ENCODE data around the gene GADD45B. TPM values are rescaled to one million over a fixed set of nuclear protein-coding genes. Genes with fewer than 3 reads are reported as not detected.

The GADD45B gene
- total RNA-seq, 2 donors from 2014 or later = 60.9 to 94.1 TPM

- H3K27ac Mint-ChIP-seq = peak overlapping the region in 1 of 2 donors; percentile 7
- H3K36me3 Mint-ChIP-seq = no peaks in the 10 kb centered on the region
- no peaks in the 10 kb centered on the region for H3K9me3 Mint-ChIP-seq
- ATAC-seq = no peak
- no peak for DNase-seq (ENCODE audit: low spot score in 2 of 2)
Observed at GRCh38 chr19:2440515-2440914, 35.4 kb upstream of the GADD45B start.

GRCh38 chr19:2441096-2441752, 34.7 kb upstream of the GADD45B start:
- no peak overlapping the region for H3K27ac Mint-ChIP-seq
- H3K9me3 Mint-ChIP-seq = no peaks in the 10 kb centered on the region
- ATAC-seq = no peak
- no peak for DNase-seq (ENCODE audit: low spot score in 2 of 2)
- H3K36me3 Mint-ChIP-seq = no peaks in the 10 kb centered on the region

- DNase-seq (ENCODE audit: low spot score in 2 of 2) (no peak), ATAC-seq (no peak)
- Mint-ChIP-seq H3K36me3 (peaks cover 0 to 5% of the 10 kb centered on the region in 2 donors), H3K27ac (no peak overlapping the region), H3K9me3 (no peaks in the 10 kb centered on the region)
Observed at GRCh38 chr19:2443116-2443784, 32.7 kb upstream of the GADD45B start.

DNA sequence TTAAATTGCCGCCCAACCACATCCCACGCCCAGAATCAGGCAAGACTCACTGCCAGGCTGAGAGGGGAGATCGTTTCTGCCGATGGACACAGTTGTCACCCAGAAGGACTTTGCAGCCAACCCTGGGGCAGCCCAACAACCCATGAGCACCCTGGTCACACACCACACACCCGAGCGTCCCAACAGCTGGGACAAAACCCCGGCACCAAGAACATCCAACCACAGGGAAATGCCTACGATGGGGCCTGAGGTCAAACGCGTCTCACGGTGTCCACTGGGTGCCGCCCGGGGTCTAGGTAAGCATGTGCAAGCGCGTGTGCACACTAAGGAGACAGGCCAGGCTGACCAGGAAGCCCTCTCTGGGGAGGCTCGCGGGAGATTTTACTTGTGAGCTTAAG, 32.1 kb upstream of the GADD45B start:
- Mint-ChIP-seq H3K36me3 (peaks cover 0 to 5% of the 10 kb centered on the region in 2 donors), H3K27ac (no peak overlapping the region), H3K9me3 (no peaks in the 10 kb centered on the region)
- DNase-seq (ENCODE audit: low spot score in 2 of 2) (no peak), ATAC-seq (no peak)

GRCh38 chr19:2444251-2445002, 31.5 kb upstream of the GADD45B start:
- no peak overlapping the region for H3K27ac Mint-ChIP-seq
- H3K9me3 Mint-ChIP-seq = no peaks in the 10 kb centered on the region
- ATAC-seq (no peak), DNase-seq (ENCODE audit: low spot score in 2 of 2) (no peak)
- H3K36me3 Mint-ChIP-seq = peaks cover 0 to 5% of the 10 kb centered on the region in 2 donors

DNA sequence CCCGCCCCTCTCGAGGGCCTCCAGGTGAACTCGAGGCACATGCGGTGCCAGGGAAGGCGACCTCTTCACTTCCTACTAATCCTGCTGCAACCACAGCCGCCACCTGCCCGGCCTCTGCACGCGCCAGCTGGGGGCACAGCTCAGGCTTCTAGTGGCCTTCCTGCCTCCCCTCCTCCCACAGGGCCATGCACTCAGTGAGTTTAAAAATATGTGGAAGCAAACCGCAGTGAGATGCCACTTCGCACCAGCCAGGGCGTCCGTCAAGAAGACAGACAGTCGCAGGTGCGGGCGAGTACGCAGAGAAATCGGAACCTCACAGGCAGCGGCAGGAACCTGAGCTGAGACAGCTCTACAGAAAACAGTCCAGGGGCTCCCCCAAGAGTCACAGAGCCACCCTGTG, 29.5 kb upstream of the GADD45B start:
- no peak for DNase-seq (ENCODE audit: low spot score in 2 of 2)
- peak; percentile 31 to 77 for ATAC-seq
- H3K9me3 Mint-ChIP-seq = no peaks in the 10 kb centered on the region
- H3K36me3 Mint-ChIP-seq = peaks cover 0 to 9% of the 10 kb centered on the region in 2 donors
- peak overlapping the region; percentile 66 to 89 for H3K27ac Mint-ChIP-seq

DNA sequence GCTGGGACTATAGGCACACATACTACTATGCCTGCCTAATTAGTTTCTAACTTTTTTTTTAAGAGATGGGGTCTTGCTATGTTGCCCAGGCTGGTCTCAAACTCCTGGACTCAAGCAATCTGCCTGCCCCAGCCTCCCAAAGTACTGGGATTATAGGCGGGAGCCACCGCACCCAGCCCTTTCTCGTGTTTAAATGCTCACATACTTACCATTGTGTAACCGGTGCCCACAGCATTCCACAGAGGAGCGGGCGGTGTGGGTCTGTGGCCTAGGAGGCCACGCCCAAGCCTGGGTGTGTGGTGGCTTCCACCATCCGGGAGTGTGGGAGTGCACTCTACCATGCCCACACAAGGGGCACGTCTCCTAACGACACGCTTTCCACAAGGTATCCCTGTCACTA, 26.9 kb upstream of the GADD45B start:
- H3K36me3 Mint-ChIP-seq = peaks cover 0 to 9% of the 10 kb centered on the region in 2 donors
- no peak overlapping the region for H3K27ac Mint-ChIP-seq
- no peaks in the 10 kb centered on the region for H3K9me3 Mint-ChIP-seq
- DNase-seq (ENCODE audit: low spot score in 2 of 2) (no peak), ATAC-seq (no peak)

- ATAC-seq (no peak), DNase-seq (ENCODE audit: low spot score in 2 of 2) (no peak)
- Mint-ChIP-seq H3K9me3 (no peaks in the 10 kb centered on the region), H3K27ac (no peak overlapping the region), H3K36me3 (peaks cover 0 to 9% of the 10 kb centered on the region in 2 donors)
Observed at GRCh38 chr19:2451138-2451537, 24.8 kb upstream of the GADD45B start.

DNA sequence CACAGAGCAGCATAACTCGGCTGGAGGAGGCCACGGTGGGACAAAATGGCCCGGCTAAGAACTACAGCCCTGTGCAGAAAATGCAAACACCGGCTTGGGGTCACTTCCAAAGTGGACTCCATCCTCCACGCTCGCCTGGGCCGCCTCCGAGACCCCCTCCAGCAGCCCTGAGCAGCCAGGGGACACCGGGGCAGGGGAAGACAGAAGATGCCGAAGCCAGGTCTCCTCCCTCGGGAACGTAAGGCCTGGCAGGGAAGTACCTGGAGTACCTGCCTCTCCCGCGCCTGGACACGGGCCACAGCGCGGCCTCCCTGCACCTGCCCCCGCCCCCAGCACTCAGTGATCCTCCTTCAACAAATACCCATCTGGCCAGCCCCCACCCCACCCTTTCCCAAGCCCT, 24.2 kb upstream of the GADD45B start:
- H3K36me3 Mint-ChIP-seq = peaks cover 0 to 5% of the 10 kb centered on the region in 2 donors
- no peaks in the 10 kb centered on the region for H3K9me3 Mint-ChIP-seq
- H3K27ac Mint-ChIP-seq = no peak overlapping the region
- no peak for DNase-seq (ENCODE audit: low spot score in 2 of 2)
- no peak for ATAC-seq

GRCh38 chr19:2453431-2454025, 22.4 kb upstream of the GADD45B start:
- ATAC-seq (no peak), DNase-seq (ENCODE audit: low spot score in 2 of 2) (no peak)
- Mint-ChIP-seq H3K27ac (no peak overlapping the region), H3K9me3 (no peaks in the 10 kb centered on the region), H3K36me3 (peaks cover 4 to 14% of the 10 kb centered on the region in 2 donors)

- Mint-ChIP-seq H3K27ac (peak overlapping the region in 1 of 2 donors; percentile 74), H3K36me3 (peaks cover 4 to 14% of the 10 kb centered on the region in 2 donors), H3K9me3 (no peaks in the 10 kb centered on the region)
- ATAC-seq = no peak
- DNase-seq (ENCODE audit: low spot score in 2 of 2) = no peak
Observed at GRCh38 chr19:2454199-2454961, 21.5 kb upstream of the GADD45B start.

DNA sequence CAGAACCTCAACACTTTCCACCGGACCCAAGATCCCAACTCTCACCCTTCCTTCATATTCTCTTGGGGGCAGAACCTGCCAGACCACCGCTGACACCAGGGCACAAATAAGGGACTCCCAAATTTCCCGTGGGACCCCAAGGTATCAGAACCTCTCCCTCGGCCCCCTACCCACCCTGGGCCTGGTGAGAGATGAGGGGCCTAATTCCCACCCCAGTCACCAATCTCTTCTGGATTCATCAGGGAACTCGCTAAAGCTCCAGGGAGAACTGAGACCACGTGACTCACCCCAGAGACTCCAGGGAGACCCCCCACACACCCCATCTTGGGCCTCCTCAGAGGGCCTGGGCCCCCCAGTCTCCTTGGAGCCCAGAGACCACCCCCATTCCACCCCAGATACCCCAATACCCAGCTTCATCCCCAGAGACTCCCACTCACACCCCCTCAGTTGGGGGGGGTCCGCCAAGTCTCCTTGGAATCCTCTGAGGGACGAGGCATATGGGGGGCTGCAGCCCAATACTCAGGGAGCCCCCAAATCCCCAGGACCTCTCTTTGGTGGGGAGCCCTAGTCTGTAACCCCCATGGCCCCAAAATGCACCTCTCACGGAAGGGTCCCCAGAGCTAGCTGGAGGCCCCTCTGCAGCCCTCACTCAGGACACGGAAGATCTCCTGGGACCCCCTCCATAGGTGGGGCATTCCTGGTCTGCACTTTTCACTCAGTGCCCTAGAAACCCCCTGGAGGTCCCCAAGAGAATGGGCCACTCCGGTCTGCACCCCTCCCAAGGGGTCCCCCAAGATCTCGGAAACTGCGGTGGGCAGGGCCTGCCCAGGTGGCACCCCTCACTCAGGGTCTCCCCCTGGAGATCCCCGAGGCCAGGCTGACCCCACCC, 20.7 kb upstream of the GADD45B start:
- DNase-seq (ENCODE audit: low spot score in 2 of 2) (no peak), ATAC-seq (no peak)
- peak overlapping the region; percentile 74 to 83 for H3K27ac Mint-ChIP-seq
- no peaks in the 10 kb centered on the region for H3K9me3 Mint-ChIP-seq
- peaks cover 4 to 11% of the 10 kb centered on the region in 2 donors for H3K36me3 Mint-ChIP-seq

GRCh38 chr19:2455851-2456570, 19.9 kb upstream of the GADD45B start:
- peak; percentile 31 to 45 for ATAC-seq

DNA sequence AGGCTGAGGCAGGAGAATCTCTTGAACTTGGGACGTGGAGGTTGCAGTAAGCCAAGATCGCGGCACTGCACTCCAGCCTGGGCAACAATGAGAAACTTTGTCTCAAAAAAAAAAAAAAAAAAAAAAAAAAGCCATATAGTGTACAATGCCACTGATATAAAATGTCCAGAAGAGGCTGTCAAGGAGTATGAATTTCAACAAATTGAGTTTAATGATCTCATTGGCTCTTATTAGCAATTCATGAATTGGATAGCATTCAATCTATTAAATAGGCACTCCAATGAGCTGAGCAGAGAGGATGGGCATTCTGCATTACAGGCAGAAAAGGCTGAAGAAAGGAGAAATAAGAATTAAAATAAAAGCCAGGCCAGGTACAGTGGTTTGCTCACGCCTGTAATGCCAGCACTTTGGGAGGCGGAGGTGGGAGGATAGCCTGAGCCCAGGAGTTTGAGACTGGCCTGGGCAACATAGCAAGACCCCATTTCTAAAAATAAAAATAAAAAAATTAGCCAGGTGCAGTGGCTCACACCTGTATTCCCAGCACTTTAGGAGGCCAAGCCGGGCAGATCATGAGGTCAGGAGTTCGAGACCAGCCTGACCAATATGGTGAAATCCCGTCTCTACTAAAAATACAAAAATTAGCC, 18.4 kb upstream of the GADD45B start:
- no peaks in the 10 kb centered on the region for H3K9me3 Mint-ChIP-seq
- peak overlapping the region in 1 of 2 donors; percentile 83 for H3K27ac Mint-ChIP-seq
- ATAC-seq (no peak), DNase-seq (ENCODE audit: low spot score in 2 of 2) (no peak)
- H3K36me3 Mint-ChIP-seq = peaks cover 4 to 24% of the 10 kb centered on the region in 2 donors

More at GRCh38 chr19:2455851-2456570, 19.9 kb upstream of the GADD45B start:
- peak; percentile 43 to 70 for DNase-seq (ENCODE audit: low spot score in 2 of 2)
- H3K9me3 Mint-ChIP-seq = no peaks in the 10 kb centered on the region
- peak overlapping the region; percentile 83 to 92 for H3K27ac Mint-ChIP-seq
- H3K36me3 Mint-ChIP-seq = peaks cover 4 to 11% of the 10 kb centered on the region in 2 donors

Data from activated naive CD4-positive, alpha-beta T cell treated with anti-CD3 and anti-CD28 coated beads, Interleukin-2, amount 50 U/mL, for 72 hours (primary cell).